ENCODE data around the gene PLEKHH1. TPM values are rescaled to one million over a fixed set of nuclear protein-coding genes. Genes with fewer than 3 reads are reported as not detected.
A peak's percentile ranks its signal among the peaks of the same experiment; 100 is the strongest.
"Not testable (repeated sequence)": the region's sequence is repeated elsewhere in the genome, so short reads cannot be mapped to it uniquely, and the experiment has no call there.

The PLEKHH1 gene
- total and polyA plus RNA-seq, 7 donors = 1.1 to 4.5 (median 2.5) TPM

DNA sequence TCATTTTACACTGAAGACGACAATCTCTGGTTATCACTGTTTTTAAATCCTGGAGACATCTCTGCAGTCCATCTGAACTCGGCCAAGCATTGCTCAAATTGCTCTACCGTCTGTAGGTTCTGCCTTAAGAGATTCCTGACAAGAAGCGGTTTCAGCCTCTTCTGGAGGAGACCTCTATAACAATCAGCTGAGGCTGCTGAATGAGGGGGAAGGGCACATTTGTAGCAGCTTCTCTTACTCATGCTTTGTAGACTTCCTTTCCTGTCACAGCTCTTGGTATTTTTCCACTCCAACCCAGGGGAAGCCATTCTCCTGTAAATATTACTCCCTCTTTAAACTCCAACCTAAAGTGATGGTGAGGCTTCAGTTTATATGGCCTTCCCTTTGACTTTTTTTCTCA lies 89.6 kb downstream of the PLEKHH1 start:
- peaks cover 19% of the 10 kb centered on the region for H3K4me1 ChIP-seq
- no peaks in the 10 kb centered on the region for H3K27me3 ChIP-seq (ENCODE audit: insufficient read depth in 3 of 3, low read length in 2 of 3)
- peak overlapping the region; percentile 81 for H3K27ac ChIP-seq
- no peak for DNase-seq
- ATAC-seq = peak in 3 of 4 donors; percentile 27 to 36 (median 34)
- WGBS, 3 donors = 9 to 31% (median 23%) methylated on average over 4 of the region's 4 CpGs
- H3K4me3 ChIP-seq = peak overlapping the region; percentile 1
- intact Hi-C loops (cut with DNase I) = no loop called here
- TF ChIP-seq CTCF (IDR thresholded peaks at IDR 0.05) = no peak
- no peaks in the 10 kb centered on the region for H3K36me3 ChIP-seq (ENCODE audit: insufficient read depth in 1 of 2, low read depth in 1 of 2)
- H3K9me3 ChIP-seq = no peaks in the 10 kb centered on the region

DNA sequence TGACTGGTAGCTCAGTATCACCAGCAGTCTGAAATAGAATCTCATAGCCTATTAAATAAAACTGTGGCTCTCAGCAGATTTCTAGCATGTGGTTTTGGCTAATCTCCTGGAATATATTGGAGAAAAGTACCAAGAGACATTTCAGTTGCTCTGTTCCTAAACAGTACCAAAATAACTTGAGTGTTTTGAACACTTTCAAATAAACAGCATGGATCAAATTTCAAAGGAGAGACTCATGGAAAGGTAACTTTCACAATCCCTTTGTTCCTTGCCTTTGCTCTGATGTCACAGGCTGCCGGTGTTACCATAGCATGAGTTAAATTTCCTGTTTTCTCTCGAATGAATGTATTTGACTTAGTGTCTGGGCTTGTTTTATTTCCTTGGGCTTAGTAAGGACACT lies 90.0 kb downstream of the PLEKHH1 start:
- H3K27me3 ChIP-seq (ENCODE audit: insufficient read depth in 3 of 3, low read length in 2 of 3) = no peaks in the 10 kb centered on the region
- DNase-seq (no peak), ATAC-seq (no peak)
- 13 to 18% (median 15%) methylated on average over 2 of the region's 2 CpGs for WGBS, 3 donors
- H3K27ac ChIP-seq = peak overlapping the region; percentile 81
- H3K4me3 ChIP-seq = peak overlapping the region; percentile 1
- intact Hi-C loops (cut with DNase I) = no loop called here
- H3K4me1 ChIP-seq = peaks cover 19% of the 10 kb centered on the region
- H3K9me3 ChIP-seq = no peaks in the 10 kb centered on the region
- H3K36me3 ChIP-seq (ENCODE audit: insufficient read depth in 1 of 2, low read depth in 1 of 2) = no peaks in the 10 kb centered on the region
- no peak for TF ChIP-seq CTCF (IDR thresholded peaks at IDR 0.05)

- H3K27me3 ChIP-seq (ENCODE audit: insufficient read depth in 3 of 3, low read length in 2 of 3); ATAC-seq; H3K36me3 ChIP-seq (ENCODE audit: insufficient read depth in 1 of 2, low read depth in 1 of 2); DNase-seq; H3K4me3 ChIP-seq; H3K27ac ChIP-seq; intact Hi-C loops (cut with DNase I); H3K9me3 ChIP-seq: not testable (repeated sequence)
- 84 to 100% (median 96%) methylated on average over 1 of the region's 1 CpG for WGBS, 3 donors
- H3K4me1 ChIP-seq = peaks cover 19% of the 10 kb centered on the region
Measured at GRCh38 chr14:67626131-67626530, 93.0 kb downstream of the PLEKHH1 start.

- no peak for ATAC-seq
- DNase-seq = no peak
- no peak overlapping the region for H3K4me3 ChIP-seq
- intact Hi-C loops (cut with DNase I) = no loop called here
- no peaks in the 10 kb centered on the region for H3K9me3 ChIP-seq
- no peak for TF ChIP-seq CTCF (IDR thresholded peaks at IDR 0.05)
- peaks cover 12% of the 10 kb centered on the region for H3K4me1 ChIP-seq
- no peaks in the 10 kb centered on the region for H3K27me3 ChIP-seq (ENCODE audit: insufficient read depth in 3 of 3, low read length in 2 of 3)
- H3K27ac ChIP-seq = no peak overlapping the region
- peaks cover 0 to 3% of the 10 kb centered on the region in 2 donors for H3K36me3 ChIP-seq (ENCODE audit: insufficient read depth in 1 of 2, low read depth in 1 of 2)
Measured at GRCh38 chr14:67627519-67627918, 94.4 kb downstream of the PLEKHH1 start.

DNA sequence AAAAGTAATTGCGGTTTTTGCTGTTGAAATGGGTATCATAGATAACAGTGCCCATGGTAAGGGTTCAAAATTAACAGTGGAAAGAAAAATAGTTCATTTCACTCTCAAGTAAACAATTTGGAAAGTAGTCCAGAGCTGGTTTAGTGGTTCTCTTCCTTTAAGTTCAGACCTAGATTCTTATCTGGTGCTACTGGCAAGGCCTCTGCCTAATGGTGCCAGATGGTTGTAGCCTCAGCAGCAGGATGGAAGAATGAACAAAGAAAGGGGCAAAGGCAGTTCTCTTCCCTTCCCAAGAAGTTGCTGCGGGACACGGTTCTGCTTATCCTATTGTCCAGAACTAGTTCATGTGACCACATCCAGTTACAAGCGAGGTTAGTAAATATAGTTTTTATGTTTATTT lies 97.1 kb downstream of the PLEKHH1 start:
- Histone ChIP-seq H3K4me3 (no peak overlapping the region), H3K4me1 (no peaks in the 10 kb centered on the region), H3K27ac (no peak overlapping the region), H3K27me3 (ENCODE audit: insufficient read depth in 3 of 3, low read length in 2 of 3) (no peaks in the 10 kb centered on the region), H3K36me3 (ENCODE audit: insufficient read depth in 1 of 2, low read depth in 1 of 2) (peaks cover 3 to 5% of the 10 kb centered on the region in 2 donors), H3K9me3 (no peaks in the 10 kb centered on the region)
- intact Hi-C loops (cut with DNase I) = no loop called here
- WGBS, 3 donors = 90 to 96% (median 91%) methylated on average over 4 of the region's 4 CpGs
- ATAC-seq (no peak), DNase-seq (no peak)
- TF ChIP-seq CTCF (IDR thresholded peaks at IDR 0.05) = no peak
